Measurements from ENCODE around the gene MAP9.

DNA sequence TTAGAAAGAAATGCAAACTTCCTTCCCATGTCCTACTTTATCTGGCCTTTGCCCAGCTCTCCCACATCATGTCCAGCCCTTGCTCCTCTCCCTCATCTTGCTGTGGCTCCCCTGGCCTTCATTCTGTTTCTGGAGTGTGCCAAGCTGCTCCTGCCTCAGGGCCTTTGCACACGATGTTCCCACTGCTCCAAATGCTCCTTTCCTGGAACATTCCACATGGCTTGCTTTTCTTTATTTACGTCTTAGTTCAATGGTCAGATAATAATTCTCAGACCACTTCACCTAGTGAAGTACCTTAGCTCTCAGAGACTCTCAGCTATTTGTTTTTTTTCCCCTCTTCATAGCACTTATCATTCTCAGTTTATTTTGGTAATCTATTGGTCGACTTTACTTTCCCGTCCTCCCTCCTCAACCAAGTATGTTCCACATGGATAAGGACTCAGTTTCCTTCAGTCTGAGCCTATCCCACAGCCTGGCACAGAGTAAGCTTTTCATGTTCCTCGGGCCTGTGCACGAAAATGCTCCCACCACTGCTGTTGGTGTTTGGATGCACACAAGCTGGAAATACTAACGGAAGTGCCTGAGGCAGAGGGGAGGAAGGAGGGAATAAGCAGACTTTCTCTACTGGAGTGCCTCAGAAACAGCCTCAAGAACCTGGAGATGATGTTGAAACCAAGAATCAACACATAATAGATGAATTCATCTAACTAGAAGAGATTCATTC lies 23.4 kb upstream of the MAP9 start:
- no peak for TF ChIP-seq CTCF (IDR thresholded peaks at IDR 0.05)
- no peak for TF ChIP-seq POLR2A (IDR thresholded peaks at IDR 0.05)
- no peak for TF ChIP-seq POLR2AphosphoS5 (IDR thresholded peaks at IDR 0.05)

Data from breast epithelium (tissue), 3 donors.